ENCODE results near the gene VPS4A.

Gene VPS4A

GRCh38 chr16:69329369-69330285 is 18.5 kb downstream of the VPS4A start:
- H3K27ac ChIP-seq, result peak overlapping the region; percentile 93
- TF ChIP-seq ZFX (IDR thresholded peaks at IDR 0.05) (peak; percentile 57; the same call in 1 of the 2 replicates), CTCF (conservative IDR thresholded peaks at IDR 0.05) (no peak)

GRCh38 chr16:69330286-69331109 is 19.3 kb downstream of the VPS4A start, which contains the start of gene PDF:
Gene PDF (minus strand): TSS chr16:69330588. CDS start chr16:69330570, 18 bp downstream.
- TF ChIP-seq CTCF (conservative IDR thresholded peaks at IDR 0.05), result no peak
- 0 out of 2 replicates have a peak, but pooled peaks have one; percentile 28 for TF ChIP-seq ZFX (IDR thresholded peaks at IDR 0.05)

GRCh38 chr16:69334696-69335095 is 23.5 kb downstream of the VPS4A start:
- TF ChIP-seq CTCF (conservative IDR thresholded peaks at IDR 0.05), result no peak
- no peak overlapping the region for H3K27ac ChIP-seq

More at GRCh38 chr16:69330286-69331109, 19.3 kb downstream of the VPS4A start, which contains the start of gene PDF:
- peak within 1 kb of the TSS; percentile 93 for H3K27ac ChIP-seq

- TF ChIP-seq ZFX (IDR thresholded peaks at IDR 0.05) (no peak), CTCF (conservative IDR thresholded peaks at IDR 0.05) (no peak)
- peak overlapping the region; percentile 93 for H3K27ac ChIP-seq
Observed at GRCh38 chr16:69338557-69339288, 27.6 kb downstream of the VPS4A start.

- peak within 1 kb of the TSS; percentile 93 for H3K27ac ChIP-seq
- TF ChIP-seq CTCF (conservative IDR thresholded peaks at IDR 0.05) (peak; percentile 86), ZFX (IDR thresholded peaks at IDR 0.05) (peak; percentile 36; the same call in 1 of the 2 replicates)
Observed at GRCh38 chr16:69339289-69340094, 28.3 kb downstream of the VPS4A start, which contains the start of the genes COG8 and NIP7. Gene COG8 (minus strand): TSS chr16:69339564. CDS start chr16:69339552, 12 bp downstream. Gene NIP7 (plus strand): TSS chr16:69339772. CDS start chr16:69339830, 58 bp downstream.

- no peak for TF ChIP-seq ZFX (IDR thresholded peaks at IDR 0.05)
- TF ChIP-seq CTCF (conservative IDR thresholded peaks at IDR 0.05), result no peak
- peak overlapping the region; percentile 93 for H3K27ac ChIP-seq
Observed at GRCh38 chr16:69340095-69340644, 29.0 kb downstream of the VPS4A start.

Measured in C4-2B (cell line).